ENCODE data around the gene FCGBP. TPM values are rescaled to one million over a fixed set of nuclear protein-coding genes. Genes with fewer than 3 reads are reported as not detected.
"Not testable (repeated sequence)": the region's sequence is repeated elsewhere in the genome, so short reads cannot be mapped to it uniquely, and the experiment has no call there.

The FCGBP gene
- total and polyA plus RNA-seq, 5 experiments from 2014 or later: 2.7 to 230 (median 11.6) TPM

GRCh38 chr19:39967561-39967960 lies 33.1 kb upstream of the FCGBP start:
- POLR2A ChIA-PET: interaction anchor here (0.7 to 4.4 kb wide), 4 partner anchors 14 to 1519 kb away, joined by 3 to 52 read pairs (median 6); no protein-coding TSS in a partner anchor
- peak overlapping the region in 6 of 10 donors; percentile 53 to 99 (median 69) for H3K27ac Mint-ChIP-seq
- ATAC-seq: no peak
- no peaks in the 10 kb centered on the region for H3K9me3 Mint-ChIP-seq
- peaks cover 30 to 58% (median 51%) of the 10 kb centered on the region in 4 donors for H3K4me1 Mint-ChIP-seq
- H3K36me3 Mint-ChIP-seq: peaks cover 0 to 4% (median 0%) of the 10 kb centered on the region in 3 donors
- no peak overlapping the region for H3K4me3 Mint-ChIP-seq
- no peaks in the 10 kb centered on the region for H3K27me3 Mint-ChIP-seq
- no peak for DNase-seq

DNA sequence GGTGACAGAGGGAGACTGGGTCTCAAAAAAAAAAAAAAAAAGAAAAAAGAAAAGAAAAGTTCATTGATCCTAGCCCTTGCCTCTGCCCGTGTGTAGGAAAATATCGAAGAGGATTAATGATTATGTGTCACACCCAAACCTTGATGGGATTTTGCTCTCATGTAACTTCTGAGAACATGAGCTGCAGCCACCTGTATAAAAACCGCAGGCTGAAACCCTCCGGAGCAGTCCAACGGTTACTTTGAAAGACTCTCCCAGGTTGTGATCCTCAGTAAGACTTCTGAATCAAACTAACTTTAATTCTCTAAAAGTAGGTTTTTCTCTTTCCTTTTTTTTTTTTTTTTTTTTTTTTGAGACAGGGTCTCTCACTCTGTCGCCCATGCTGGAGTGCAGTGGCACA lies 32.2 kb upstream of the FCGBP start:
- no peak overlapping the region for H3K4me3 Mint-ChIP-seq

DNA sequence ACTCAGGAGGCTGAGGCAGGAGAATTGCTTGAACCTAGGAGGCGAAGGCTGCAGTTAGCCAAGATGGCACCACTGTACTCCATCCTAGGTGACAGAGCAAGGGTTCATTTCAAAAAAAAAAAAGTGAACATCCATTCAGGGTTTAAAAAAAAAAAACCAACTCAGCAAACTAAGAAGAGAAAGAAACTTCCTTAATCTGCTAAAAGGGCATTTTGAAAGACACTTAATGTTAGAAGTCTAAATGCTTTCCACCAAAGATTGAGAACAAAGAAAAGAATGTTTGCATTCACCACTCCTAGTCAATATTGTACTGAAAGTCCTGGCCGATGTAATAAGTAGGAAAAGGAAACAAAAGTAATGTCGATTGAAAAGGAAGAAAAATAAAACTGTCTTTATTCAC lies 29.5 kb upstream of the FCGBP start:
- no peak for DNase-seq
- Mint-ChIP-seq H3K27me3 (no peaks in the 10 kb centered on the region), H3K9me3 (no peaks in the 10 kb centered on the region), H3K36me3 (no peaks in the 10 kb centered on the region), H3K4me3 (no peak overlapping the region), H3K4me1 (peaks cover 19 to 44% (median 37%) of the 10 kb centered on the region in 4 donors), H3K27ac (peak overlapping the region in 3 of 10 donors; percentile 43 to 69 (median 63))
- POLR2A ChIA-PET: no interaction called here
- no peak for ATAC-seq

More for the DNA sequence above, 32.2 kb upstream of the FCGBP start:
- H3K36me3 Mint-ChIP-seq: peaks cover 0 to 4% (median 0%) of the 10 kb centered on the region in 3 donors
- H3K9me3 Mint-ChIP-seq: no peaks in the 10 kb centered on the region
- H3K4me1 Mint-ChIP-seq: peaks cover 28 to 52% (median 42%) of the 10 kb centered on the region in 4 donors
- ATAC-seq (no peak), DNase-seq (no peak)
- POLR2A ChIA-PET: interaction anchor here (0.7 to 2.0 kb wide), 5 partner anchors 13 to 457 kb away, joined by 3 to 7 read pairs (median 4); no protein-coding TSS in a partner anchor
- H3K27ac Mint-ChIP-seq: peak overlapping the region in 1 of 10 donors; percentile 88
- H3K27me3 Mint-ChIP-seq: no peaks in the 10 kb centered on the region

DNA sequence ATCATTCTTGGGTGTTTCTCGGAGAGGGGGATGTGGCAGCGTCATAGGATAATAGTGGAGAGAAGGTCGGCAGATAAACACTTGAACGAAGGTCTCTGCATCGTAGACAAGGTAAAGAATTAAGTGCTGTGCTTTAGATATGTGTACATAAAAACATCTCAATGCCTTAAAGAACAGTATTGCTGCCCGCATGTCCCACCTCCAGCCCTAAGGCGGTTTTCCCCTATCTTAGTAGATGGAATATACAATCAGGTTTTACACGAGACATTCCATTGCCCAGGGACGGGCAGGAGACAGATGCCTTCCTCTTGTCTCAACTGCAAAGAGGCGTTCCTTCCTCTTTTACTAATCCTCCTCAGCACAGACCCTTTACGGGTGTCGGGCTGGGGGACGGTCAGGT lies 25.0 kb upstream of the FCGBP start:
- Mint-ChIP-seq H3K4me1 (peaks cover 19 to 68% (median 49%) of the 10 kb centered on the region in 4 donors), H3K4me3 (peak overlapping the region; percentile 67 to 91 (median 81)), H3K27ac (peak overlapping the region; percentile 82 to 97 (median 92))
- not testable (repeated sequence) for H3K36me3 Mint-ChIP-seq, DNase-seq, H3K27me3 Mint-ChIP-seq, H3K9me3 Mint-ChIP-seq
- peak; percentile 8 to 12 for ATAC-seq
- POLR2A ChIA-PET: interaction anchor here (1.0 to 3.0 kb wide), 5 partner anchors 9 to 22 kb away, joined by 4 to 39 read pairs (median 6); partner anchors contain the start of gene PSMC4

GRCh38 chr19:39958942-39959341 lies 24.5 kb upstream of the FCGBP start:
- H3K4me1 Mint-ChIP-seq: peaks cover 19 to 70% (median 52%) of the 10 kb centered on the region in 4 donors
- H3K4me3 Mint-ChIP-seq: peak overlapping the region; percentile 67 to 91 (median 81)
- ATAC-seq (peak; percentile 88 to 92), DNase-seq (peak in 2 of 10 donors; percentile 43 to 47)
- peak overlapping the region; percentile 82 to 97 (median 92) for H3K27ac Mint-ChIP-seq
- not testable (repeated sequence) for H3K36me3 Mint-ChIP-seq, H3K9me3 Mint-ChIP-seq, H3K27me3 Mint-ChIP-seq
- POLR2A ChIA-PET: interaction anchor here (0.6 to 3.0 kb wide), 9 partner anchors 9 to 23 kb away, joined by 3 to 39 read pairs (median 5); partner anchors contain the start of gene PSMC4

GRCh38 chr19:39957886-39958285 lies 23.5 kb upstream of the FCGBP start:
- Mint-ChIP-seq H3K4me3 (peak overlapping the region in 6 of 10 donors; percentile 4 to 62 (median 31)), H3K4me1 (peaks cover 21 to 71% (median 59%) of the 10 kb centered on the region in 4 donors), H3K27ac (peak overlapping the region; percentile 14 to 90 (median 78))
- H3K9me3 Mint-ChIP-seq, ATAC-seq, DNase-seq, H3K36me3 Mint-ChIP-seq, H3K27me3 Mint-ChIP-seq: not testable (repeated sequence)
- POLR2A ChIA-PET: interaction anchor here (0.9 to 3.0 kb wide), 2 partner anchors 12 to 16 kb away, joined by 3 to 39 read pairs; partner anchors contain the start of gene PSMC4

- H3K36me3 Mint-ChIP-seq: peaks cover 7 to 11% (median 7%) of the 10 kb centered on the region in 3 donors
- POLR2A ChIA-PET: interaction anchor here (0.5 to 3.1 kb wide), 10 partner anchors 8 to 1922 kb away, joined by 3 to 79 read pairs (median 7); partner anchors contain the start of genes DYRK1B and PSMC4
- H3K9me3 Mint-ChIP-seq: peaks cover 0 to 1% (median 0%) of the 10 kb centered on the region in 9 donors
- no peak for DNase-seq
- H3K27me3 Mint-ChIP-seq: no peaks in the 10 kb centered on the region
- ATAC-seq: peak; percentile 15 to 31
- H3K4me1 Mint-ChIP-seq: peaks cover 32 to 91% (median 76%) of the 10 kb centered on the region in 4 donors
- peak overlapping the region; percentile 64 to 99 (median 96) for H3K4me3 Mint-ChIP-seq
- H3K27ac Mint-ChIP-seq: peak overlapping the region; percentile 89 to 100 (median 96)
These were observed 19.5 kb upstream of the FCGBP start for GRCh38 chr19:39953915-39954314.

GRCh38 chr19:39951686-39952085 lies 17.3 kb upstream of the FCGBP start:
- peak overlapping the region; percentile 82 to 99 (median 96) for H3K4me3 Mint-ChIP-seq
- H3K36me3 Mint-ChIP-seq: peaks cover 13 to 24% (median 24%) of the 10 kb centered on the region in 3 donors
- no peak for ATAC-seq
- H3K4me1 Mint-ChIP-seq: peaks cover 34 to 95% (median 87%) of the 10 kb centered on the region in 4 donors
- DNase-seq: no peak
- H3K9me3 Mint-ChIP-seq: peaks cover 0 to 1% (median 0%) of the 10 kb centered on the region in 9 donors
- POLR2A ChIA-PET: interaction anchor here (0.6 to 5.2 kb wide), 6 partner anchors 9 to 27 kb away, joined by 3 to 52 read pairs (median 6); partner anchors contain the start of gene PSMC4
- H3K27ac Mint-ChIP-seq: peak overlapping the region; percentile 89 to 100 (median 96)
- no peaks in the 10 kb centered on the region for H3K27me3 Mint-ChIP-seq

DNA sequence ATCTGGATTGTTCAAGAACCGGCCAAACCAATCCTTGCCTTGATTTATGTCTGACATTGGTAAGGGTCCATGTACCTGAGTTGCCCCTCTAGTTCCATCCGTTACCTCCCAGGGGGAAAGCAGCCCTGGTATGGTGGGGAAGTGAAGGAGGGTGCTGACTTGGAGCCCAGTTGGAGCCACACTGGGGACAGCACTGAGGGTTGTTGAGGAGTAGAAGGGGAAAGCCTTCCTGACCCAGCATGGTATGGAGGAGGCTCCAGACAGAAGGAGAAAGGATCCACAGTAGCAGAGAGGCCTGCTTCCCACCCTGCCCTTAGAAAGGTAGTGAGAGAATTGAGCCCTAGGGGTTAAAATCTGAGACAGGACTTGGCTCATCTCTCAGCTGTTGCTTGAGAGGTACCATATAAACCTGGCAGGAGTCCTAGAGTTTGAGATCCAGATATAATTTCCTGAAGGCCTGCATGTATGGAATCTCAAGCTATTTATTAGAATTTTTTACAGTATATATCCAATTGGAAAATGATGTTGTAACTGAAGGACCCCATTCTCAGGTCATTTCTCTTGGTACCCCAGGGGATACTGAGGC lies 16.7 kb upstream of the FCGBP start:
- ATAC-seq (no peak), DNase-seq (no peak)
- Mint-ChIP-seq H3K9me3 (peaks cover 0 to 1% (median 0%) of the 10 kb centered on the region in 9 donors), H3K36me3 (peaks cover 13 to 27% (median 26%) of the 10 kb centered on the region in 3 donors), H3K27me3 (no peaks in the 10 kb centered on the region), H3K27ac (peak overlapping the region; percentile 89 to 100 (median 96)), H3K4me1 (peaks cover 36 to 94% (median 88%) of the 10 kb centered on the region in 4 donors), H3K4me3 (peak overlapping the region; percentile 82 to 99 (median 96))
- POLR2A ChIA-PET: interaction anchor here (0.6 to 5.2 kb wide), 6 partner anchors 9 to 28 kb away, joined by 3 to 52 read pairs (median 6); partner anchors contain the start of gene PSMC4

DNA sequence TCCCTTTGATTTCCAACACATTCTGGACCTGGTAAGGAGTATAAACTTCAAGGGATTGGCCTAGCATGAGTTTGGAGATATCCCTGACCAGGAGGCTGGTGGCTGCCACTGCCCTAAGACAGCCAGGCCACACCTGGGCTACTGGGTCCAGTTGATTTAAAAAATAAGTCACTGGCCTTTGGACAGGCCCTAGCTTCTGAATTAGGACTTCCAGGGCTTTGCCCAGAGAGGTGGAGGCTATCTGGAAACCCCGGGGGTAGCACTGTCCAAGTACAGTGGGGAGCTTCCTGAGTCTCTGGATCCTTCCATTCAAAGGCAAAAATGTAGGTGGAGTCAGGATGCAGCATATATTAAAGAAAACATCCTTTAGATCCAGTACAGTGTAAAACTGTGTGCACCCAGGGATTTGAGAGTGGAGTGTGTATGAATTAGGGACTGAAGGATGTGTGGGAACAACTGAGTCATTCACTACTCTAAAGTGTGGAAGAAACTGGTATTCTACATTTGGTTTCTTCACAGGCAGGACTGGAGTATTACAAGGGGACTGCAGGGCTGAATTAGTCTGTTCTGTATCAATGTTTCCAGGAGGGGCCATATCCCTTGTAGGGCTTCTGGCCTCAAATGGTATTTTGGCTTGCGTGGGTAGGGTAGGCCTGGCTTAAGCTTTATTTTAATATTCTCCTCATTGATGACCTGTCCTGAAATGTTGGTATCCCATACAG lies 14.8 kb upstream of the FCGBP start:
- no peaks in the 10 kb centered on the region for H3K27me3 Mint-ChIP-seq

DNA sequence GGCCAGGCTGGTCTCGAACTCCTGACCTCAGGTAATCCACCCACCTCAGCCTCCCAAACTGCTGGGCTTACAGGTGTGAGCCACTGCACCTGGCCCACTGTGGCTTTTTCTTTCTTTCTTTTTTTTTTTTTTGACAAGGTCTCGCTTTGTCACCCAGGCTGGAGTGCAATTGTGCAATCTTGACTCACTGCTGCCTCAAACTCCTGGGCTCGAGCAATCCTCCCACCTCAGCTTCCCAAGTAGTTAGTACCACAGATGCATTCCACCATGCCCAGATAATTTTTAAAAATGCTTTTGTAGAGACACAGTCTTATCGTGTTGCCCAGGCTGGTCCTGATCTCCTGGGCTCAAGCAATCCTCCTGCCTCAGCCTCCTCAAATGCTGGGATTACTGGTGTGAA lies 12.1 kb upstream of the FCGBP start:
- no peak for DNase-seq
- Mint-ChIP-seq H3K9me3 (peaks cover 0 to 2% (median 0%) of the 10 kb centered on the region in 9 donors), H3K27ac (peak overlapping the region; percentile 48 to 100 (median 84)), H3K27me3 (no peaks in the 10 kb centered on the region), H3K4me1 (peaks cover 41 to 92% (median 87%) of the 10 kb centered on the region in 4 donors), H3K36me3 (peaks cover 13 to 27% (median 23%) of the 10 kb centered on the region in 3 donors), H3K4me3 (peak overlapping the region; percentile 9 to 96 (median 53))
- no peak for ATAC-seq
- POLR2A ChIA-PET: interaction anchor here (0.7 to 7.3 kb wide), 4 partner anchors 11 to 31 kb away, joined by 3 to 96 read pairs (median 4); partner anchors contain the start of gene PSMC4

More for the DNA sequence above, 14.8 kb upstream of the FCGBP start:
- Mint-ChIP-seq H3K36me3 (peaks cover 13 to 27% (median 26%) of the 10 kb centered on the region in 3 donors), H3K4me3 (peak overlapping the region; percentile 33 to 99 (median 96)), H3K9me3 (peaks cover 0 to 1% (median 0%) of the 10 kb centered on the region in 9 donors), H3K4me1 (peaks cover 36 to 93% (median 86%) of the 10 kb centered on the region in 4 donors), H3K27ac (peak overlapping the region; percentile 89 to 100 (median 96))
- ATAC-seq: no peak
- POLR2A ChIA-PET: interaction anchor here (0.6 to 5.2 kb wide), 3 partner anchors 12 to 20 kb away, joined by 5 to 52 read pairs (median 7); partner anchors contain the start of gene PSMC4
- DNase-seq: no peak

- Mint-ChIP-seq H3K27me3 (no peaks in the 10 kb centered on the region), H3K9me3 (peaks cover 3 to 20% (median 18%) of the 10 kb centered on the region in 9 donors), H3K27ac (peak overlapping the region in 9 of 10 donors; percentile 45 to 93 (median 77)), H3K4me1 (peaks cover 44 to 88% (median 79%) of the 10 kb centered on the region in 4 donors), H3K36me3 (peaks cover 14 to 21% (median 18%) of the 10 kb centered on the region in 3 donors), H3K4me3 (peak overlapping the region in 8 of 10 donors; percentile 19 to 88 (median 56))
- POLR2A ChIA-PET: interaction anchor here (0.7 to 7.3 kb wide), 6 partner anchors 8 to 33 kb away, joined by 3 to 96 read pairs (median 15); partner anchors contain the start of gene PSMC4
- ATAC-seq (no peak), DNase-seq (no peak)
These were observed 9.2 kb upstream of the FCGBP start for GRCh38 chr19:39943586-39943985.
